ENCODE results near the gene GBE1.

Gene GBE1

DNA sequence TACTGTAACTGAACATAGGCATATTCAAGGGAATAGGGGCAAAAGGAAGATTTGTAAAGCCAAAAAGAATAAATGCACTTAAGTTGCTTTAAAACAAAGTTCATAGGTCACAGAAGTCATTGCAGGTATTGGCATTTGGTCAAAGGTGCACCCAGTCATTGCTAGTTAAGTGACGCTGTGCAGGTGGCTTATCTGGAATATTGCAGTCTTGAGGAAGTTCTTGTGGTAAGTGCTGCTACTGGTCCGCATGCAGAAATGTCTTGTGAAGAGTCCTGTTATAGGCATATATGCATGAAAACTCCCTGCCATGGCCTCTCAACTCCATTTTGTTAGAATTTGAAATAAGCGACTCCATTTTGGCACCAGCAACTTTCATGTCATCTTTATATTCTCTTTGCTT, 293.1 kb downstream of the GBE1 start:
- no peak for DNase-seq (ENCODE audit: low spot score)

DNA sequence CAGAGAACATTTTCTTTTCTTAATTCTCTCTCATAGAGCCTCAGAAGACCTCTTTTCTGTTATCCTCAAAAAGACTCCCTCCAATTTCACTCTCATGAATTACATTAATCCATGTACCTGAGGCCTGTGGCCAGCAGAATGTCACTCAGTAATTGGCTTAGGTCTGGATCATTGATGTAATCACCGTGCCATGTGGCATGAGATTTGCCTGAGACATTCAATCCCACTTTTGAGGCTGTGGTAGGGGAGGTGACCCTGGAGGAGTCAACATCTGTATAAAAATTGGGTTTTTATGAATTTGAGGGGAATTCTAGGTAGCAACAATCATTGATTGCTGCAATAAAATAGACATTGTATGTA, 295.3 kb downstream of the GBE1 start:
- no peak for DNase-seq (ENCODE audit: low spot score)

DNA sequence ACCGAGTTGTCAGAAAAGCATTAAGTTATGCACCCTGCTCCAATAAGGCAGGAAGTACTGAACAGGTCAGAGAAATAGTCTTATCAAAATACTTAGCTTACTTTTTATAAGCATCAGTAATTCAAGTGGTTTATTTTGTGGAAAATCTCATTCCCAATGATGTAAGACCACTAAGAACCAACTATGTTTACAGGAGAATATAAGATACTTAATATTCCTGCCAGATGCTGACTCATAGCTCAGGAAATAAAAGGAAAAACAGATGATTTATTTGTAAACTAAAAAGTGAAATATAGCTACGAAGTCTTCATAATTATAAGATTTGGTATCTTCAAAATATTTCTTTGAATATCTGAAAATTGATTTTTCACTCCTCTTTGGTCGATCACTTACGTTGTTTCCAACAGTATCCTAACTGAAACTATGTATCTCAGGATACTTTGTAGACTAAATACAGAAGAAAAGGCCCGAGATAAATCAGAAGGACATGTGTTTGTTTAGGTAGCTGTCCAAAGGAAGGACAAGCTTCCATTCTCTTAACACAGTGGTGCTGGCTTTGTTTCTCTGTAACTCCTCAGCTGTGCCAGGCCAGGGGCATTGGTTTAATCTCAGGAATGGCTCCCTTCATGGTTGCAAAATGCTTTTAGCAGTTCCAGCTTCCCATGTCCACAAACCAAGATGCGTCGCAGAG, 295.8 kb downstream of the GBE1 start:
- DNase-seq (ENCODE audit: low spot score): no peak

DNA sequence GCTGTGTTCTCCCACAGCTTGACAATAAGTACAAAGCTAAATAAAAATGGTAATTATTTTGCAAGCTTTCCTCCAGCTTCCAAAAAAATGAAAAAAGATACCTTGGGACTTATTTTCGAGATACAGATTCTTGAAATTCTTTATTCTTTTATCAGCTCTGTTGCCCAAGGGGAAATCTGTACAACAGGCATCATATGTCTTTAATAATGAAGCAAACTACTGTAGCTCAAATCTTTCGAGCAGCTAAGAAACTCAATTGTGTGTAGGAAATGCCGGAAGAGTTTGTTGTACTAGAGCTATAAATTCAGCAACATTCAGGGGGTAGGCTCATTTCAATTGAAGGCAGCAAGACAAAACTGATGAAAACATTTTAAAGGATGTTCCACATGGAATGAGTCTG, 297.7 kb downstream of the GBE1 start:
- DNase-seq (ENCODE audit: low spot score): no peak

DNA sequence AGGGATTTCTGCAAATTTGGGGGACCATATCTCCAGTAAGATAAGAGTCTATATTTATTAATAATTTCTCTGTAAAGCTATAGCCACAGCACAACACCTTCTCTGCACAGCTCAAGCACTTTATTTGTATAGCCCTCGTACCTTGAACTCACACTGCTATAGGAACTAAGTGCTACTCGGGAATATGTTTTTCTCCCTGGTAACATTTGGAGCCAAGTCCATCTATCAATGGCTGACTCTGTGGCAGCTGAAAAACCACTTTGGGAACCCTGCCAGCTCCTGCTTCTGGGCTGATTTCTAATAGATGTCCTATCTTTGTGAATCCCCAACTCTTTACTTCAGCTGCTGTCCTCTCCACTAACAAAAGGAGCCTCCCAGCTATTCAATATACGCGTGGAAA, 298.5 kb downstream of the GBE1 start:
- DNase-seq (ENCODE audit: low spot score): no peak

DNA sequence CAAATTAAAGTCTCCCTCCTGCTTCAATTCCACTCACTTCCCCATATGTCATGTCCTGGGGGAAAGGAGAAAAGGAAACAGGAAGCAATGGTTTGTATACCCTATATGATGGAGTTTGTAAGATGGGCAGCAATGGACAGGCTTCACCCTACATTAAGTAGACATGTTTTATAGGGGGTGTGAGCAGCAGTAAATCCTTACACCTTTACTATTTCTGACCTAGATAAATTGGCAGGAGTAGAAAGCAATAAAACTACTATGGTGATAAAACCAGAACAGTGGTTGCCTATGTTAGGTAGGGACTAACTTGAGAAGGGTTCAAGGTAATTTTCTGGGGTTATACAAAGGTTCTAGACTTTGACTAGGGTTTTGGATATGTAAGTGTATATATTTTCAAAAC, 301.7 kb downstream of the GBE1 start:
- no peak for DNase-seq (ENCODE audit: low spot score)

DNA sequence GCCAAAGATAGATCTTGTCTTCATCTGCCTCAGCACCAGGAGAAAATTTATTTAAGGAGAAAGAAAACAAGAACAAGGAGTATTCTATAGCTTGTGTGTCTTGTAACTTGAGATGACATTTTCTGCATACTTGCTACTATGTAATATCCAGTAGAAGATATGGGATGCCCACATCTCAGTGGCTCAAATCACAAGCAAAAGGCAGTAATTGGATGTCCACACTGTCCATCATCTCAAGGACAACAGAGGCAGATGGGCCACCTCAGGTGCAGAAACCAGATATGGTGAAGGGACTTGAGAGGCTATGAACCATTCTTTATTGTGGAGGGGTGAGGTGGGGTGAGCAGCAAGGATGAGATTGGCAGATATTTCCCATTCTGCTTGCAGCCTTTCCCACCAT, 309.0 kb downstream of the GBE1 start:
- DNase-seq (ENCODE audit: low spot score): no peak

DNA sequence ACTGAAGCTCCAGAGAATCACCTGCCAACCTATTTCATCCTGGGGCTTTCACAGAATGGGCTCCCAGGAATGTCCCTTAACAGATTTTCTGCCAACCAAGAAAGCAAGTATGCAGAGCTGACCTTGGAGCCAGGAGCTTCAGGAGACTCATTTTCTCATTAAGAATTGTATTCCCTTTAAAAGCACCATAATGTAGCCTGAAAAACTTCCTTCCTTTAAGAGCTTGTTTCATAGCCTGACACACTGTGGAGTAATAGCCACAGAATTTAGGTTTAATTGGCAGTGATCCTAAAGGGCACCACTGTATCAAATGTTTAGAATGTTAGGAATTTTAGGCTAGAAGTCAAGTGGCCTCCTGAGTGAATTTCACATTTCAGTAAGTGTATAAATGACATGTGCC, 309.8 kb downstream of the GBE1 start:
- no peak for DNase-seq (ENCODE audit: low spot score)

DNA sequence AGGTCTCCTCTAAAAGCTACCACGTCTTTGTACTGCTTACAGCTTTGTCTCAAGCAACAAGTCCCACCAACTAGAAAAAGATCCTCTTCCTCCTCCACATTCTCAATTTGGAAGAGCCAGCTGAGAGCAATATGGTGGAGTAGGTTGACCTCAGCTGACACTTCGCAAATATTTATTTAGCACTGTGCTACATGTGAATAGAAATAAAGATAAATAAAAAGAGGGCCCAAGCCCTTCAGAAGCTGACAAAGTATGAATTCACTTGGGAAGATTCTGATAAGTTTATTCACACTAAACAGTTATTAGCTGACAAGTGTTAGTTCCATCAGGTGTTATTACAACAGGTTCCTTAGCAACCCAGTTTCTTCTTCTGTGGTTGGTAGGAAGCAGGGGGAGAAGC, 310.3 kb downstream of the GBE1 start:
- no peak for DNase-seq (ENCODE audit: low spot score)

DNA sequence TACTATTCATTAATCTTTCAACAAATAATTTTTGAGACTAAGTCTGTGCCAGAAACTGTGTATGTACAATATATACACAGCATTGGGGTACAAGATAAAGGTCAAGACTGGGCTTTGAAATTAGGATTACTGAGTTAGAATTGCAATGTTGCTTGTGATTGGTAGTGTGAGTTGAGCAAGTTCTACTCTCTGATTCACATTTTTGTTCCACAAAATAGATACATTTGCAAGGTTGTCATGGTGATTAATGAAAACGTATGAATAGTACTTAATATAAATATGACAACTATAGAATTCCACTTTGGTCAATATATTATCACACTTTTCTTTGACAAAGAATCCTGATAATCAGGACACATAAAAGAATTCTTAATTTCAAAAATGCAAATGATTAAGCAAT, 314.6 kb downstream of the GBE1 start:
- DNase-seq (ENCODE audit: low spot score): no peak

DNA sequence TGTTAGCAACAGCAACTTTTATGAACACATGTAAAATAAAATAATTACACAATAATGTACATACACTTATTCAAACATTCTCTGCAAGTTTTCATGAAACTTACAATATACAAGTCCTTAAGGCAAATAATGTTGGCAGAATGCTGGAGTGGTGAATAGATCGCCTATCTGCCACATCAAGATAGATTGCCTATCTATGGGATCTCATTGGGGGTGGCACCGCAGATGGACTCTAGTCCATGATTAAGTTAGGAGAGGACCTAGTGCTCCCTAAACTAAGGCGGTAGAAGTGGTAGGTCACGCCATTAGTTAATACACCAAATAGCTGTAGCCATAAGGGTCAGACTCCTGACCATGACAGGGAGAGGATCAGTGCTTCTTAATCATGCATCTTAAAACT, 315.7 kb downstream of the GBE1 start:
- DNase-seq (ENCODE audit: low spot score): no peak

DNA sequence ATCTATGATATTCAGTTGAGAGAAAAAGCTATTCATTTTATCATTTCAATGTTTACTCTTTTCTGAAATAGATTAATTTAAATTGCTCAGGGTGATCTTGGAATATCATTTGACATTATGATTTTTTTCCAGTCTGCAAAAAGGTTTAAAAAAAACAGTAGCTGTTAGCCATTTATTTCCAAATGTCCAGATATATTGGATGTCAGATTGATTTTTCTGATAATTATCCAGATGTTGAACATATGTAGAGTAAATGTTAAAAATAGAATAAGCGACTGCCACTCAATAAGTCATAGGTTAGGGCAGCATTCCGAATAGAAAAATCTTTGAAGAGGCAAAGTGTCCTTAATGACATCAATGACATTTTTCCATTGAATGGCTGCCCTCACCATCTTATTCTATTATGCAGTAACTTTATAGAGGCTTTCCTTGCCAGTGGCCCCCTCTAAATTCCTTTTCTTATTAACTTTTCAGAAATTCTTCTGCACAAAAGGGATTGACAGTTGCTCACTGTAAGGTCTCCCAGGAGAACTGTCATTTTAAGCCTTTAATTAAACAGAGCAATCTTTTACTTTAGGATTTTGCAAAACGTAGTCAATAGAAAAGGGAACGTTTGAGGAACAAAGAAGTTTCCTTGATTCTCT, 316.5 kb downstream of the GBE1 start:
- no peak for DNase-seq (ENCODE audit: low spot score)

DNA sequence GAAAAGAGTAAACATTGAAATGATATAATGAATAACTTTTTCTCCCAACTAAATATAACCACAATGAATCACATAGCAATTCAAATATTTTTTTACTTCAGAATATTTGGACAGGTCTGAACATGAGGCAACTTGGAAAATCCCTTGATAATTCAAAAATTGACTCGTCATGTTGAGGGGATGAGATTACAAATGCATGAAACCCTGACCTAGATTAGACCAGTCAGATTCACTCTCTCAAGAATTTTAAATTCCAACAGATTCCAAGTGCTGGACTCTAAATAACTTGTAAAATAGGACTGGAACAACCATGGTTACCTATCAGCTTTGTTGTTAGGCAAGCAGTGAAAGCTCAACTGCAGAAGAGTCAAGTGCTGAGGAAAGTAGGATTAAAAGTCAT, 317.5 kb downstream of the GBE1 start:
- DNase-seq (ENCODE audit: low spot score): no peak

DNA sequence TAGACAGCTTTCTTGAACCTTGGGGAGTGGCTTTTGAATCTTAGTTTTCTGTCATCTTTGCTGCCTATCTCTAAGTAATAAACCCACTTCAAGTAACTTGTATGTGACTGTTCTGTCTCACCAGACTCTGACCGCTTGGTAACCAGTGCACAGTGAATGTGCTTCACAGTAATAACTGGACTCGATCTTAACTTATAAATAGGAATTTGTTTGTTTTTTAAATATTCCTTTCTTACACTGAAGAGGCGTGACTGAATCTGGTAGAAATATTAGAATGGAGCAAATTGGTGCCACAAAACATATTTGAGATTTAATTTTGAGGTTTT, 318.0 kb downstream of the GBE1 start:
- no peak for DNase-seq (ENCODE audit: low spot score)

DNA sequence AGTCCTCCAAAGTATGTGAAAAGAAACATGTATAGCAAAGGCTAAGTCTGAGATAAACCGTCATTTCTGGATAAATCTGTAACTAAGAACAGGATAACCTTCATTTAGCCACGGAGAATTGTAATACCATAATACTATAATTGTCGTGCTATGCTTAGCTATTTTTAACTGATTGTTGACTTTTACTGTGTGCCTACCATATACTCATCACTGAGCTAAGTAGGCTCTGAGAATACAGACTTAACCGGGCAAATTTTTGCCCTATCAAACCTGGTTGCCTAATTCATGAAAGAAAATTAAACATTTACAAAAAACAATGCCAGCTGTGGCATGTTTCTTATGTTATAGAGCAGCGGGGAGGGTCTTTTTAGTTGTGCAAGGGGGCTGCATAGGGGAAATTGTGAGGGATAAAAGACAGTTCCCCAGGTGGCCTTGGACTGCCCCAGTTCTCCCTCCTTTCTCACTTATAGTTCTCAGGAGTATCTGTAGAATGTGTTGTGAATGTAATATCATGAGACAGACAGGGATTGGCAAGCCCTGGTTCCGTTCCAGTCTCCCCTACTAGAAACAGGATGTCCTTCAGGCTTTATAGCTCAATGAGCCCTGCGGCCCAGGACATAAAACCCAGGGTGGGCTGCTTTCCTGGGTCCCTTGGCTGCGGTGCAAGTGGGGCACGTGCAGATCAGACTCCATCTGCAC, 318.5 kb downstream of the GBE1 start:
- DNase-seq (ENCODE audit: low spot score): no peak

DNA sequence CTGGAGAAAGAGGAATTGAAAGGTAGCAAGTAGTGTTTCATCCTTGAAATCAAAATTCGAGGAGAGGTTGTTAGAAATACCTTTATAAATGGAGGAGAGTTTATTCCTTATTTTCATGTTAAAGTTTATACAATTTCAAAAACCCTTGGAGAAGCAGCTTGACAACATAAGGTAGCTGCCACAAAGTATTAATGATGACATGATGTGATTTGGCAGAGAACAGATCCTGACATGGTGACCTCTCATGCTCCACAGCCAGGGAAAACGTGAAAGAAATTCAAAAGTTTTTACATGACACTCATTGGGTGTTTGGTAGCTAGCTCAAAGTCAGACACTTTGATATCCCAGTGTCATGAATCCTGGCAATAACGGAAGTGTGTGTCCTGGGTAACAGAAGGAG, 320.8 kb downstream of the GBE1 start:
- DNase-seq (ENCODE audit: low spot score): no peak

All from CD4-positive, alpha-beta T cell treated with Interleukin-2 at 100 ng/mL for 4 hours (primary cell).